HG03520 (cell line): ENCODE data around the gene CLDN19.
"Not testable (repeated sequence)": the region's sequence is repeated elsewhere in the genome, so short reads cannot be mapped to it uniquely, and the experiment has no call there.

Source experiments
- ATAC-seq: cut with Tn5 transposase; IDR thresholded peaks from one replicate; pipeline ENCODE4 v1.9.1; 2021; ENCODE audit warnings: mild to moderate bottlenecking, moderate library complexity; ENCODE audit not compliant: unreplicated experiment

Gene CLDN19

GRCh38 chr1:42713293-42713692 lies 26.7 kb downstream of the CLDN19 start:
- ATAC-seq = no peak

- not testable (repeated sequence) for ATAC-seq
Measured at GRCh38 chr1:42712808-42713207, 27.2 kb downstream of the CLDN19 start.

- no peak for ATAC-seq
Measured at GRCh38 chr1:42703888-42704464, 36.1 kb downstream of the CLDN19 start.

GRCh38 chr1:42700006-42700405 lies 40.0 kb downstream of the CLDN19 start:
- ATAC-seq = no peak

GRCh38 chr1:42698081-42698813 lies 41.8 kb downstream of the CLDN19 start:
- no peak for ATAC-seq

- ATAC-seq = no peak
Measured at GRCh38 chr1:42692911-42693310, 47.1 kb downstream of the CLDN19 start.

- ATAC-seq = no peak
Measured at GRCh38 chr1:42692461-42692860, 47.6 kb downstream of the CLDN19 start.

GRCh38 chr1:42691157-42691498 lies 48.9 kb downstream of the CLDN19 start:
- ATAC-seq = no peak

GRCh38 chr1:42690477-42691156 lies 49.4 kb downstream of the CLDN19 start:
- no peak for ATAC-seq

GRCh38 chr1:42689912-42690311 lies 50.1 kb downstream of the CLDN19 start:
- no peak for ATAC-seq

- no peak for ATAC-seq
Measured at GRCh38 chr1:42686418-42686817, 53.6 kb downstream of the CLDN19 start.

GRCh38 chr1:42684139-42684538 lies 55.9 kb downstream of the CLDN19 start:
- no peak for ATAC-seq
